ENCODE data around the gene TBXA2R.
A peak's percentile ranks its signal among the peaks of the same experiment; 100 is the strongest.

The TBXA2R gene

DNA sequence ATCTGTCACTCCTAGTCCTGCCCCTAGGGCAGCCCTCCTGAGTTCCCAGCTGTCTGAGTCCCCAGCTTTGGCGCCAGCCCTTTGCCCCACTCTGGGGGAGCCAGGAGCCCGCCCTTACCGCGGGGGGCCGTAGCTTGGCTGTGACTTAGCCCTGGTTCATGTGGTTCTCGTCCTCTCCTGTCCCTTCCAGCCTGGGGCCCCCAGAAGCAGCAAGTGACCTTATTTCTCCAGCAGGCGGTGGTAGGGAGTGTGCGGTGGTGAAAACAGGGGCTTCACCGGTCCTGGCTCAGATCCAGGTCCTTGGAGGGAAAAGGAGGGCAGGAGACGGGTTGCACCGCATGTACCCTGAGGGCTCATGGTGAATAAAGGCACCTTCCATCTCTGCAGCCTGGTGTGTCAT lies 13.5 kb downstream of the TBXA2R start:
- DNase-seq (ENCODE audit: extremely low spot score): no peak
- ChIA-PET CTCF (no interaction called here), POLR2A (no interaction called here)
- no peak for TF ChIP-seq HDGF (IDR thresholded peaks at IDR 0.05; ENCODE audit: borderline replicate concordance)

- POLR2A ChIA-PET: interaction anchor here (1.3 kb wide), 1 partner anchor 16 kb away, joined by 7 read pairs; no protein-coding TSS in a partner anchor
- TF ChIP-seq BHLHE40 (IDR thresholded peaks at IDR 0.05; ENCODE audit: borderline replicate concordance) (no peak), ARNT (IDR thresholded peaks at IDR 0.05) (0 out of 2 replicates have a peak, but pooled peaks have one; percentile 19), SUZ12 (IDR thresholded peaks at IDR 0.05) (no peak), L3MBTL2 (conservative IDR thresholded peaks at IDR 0.05) (no peak)
These were observed 14.6 kb downstream of the TBXA2R start for GRCh38 chr19:3591876-3592613.

GRCh38 chr19:3590991-3591659 lies 15.6 kb downstream of the TBXA2R start:
- no peak for DNase-seq (ENCODE audit: extremely low spot score)
- POLR2A ChIA-PET: interaction anchor here (1.3 to 1.4 kb wide), 2 partner anchors 17 kb away, joined by 4 to 7 read pairs; no protein-coding TSS in a partner anchor
- TF ChIP-seq L3MBTL2 (conservative IDR thresholded peaks at IDR 0.05): no peak
- TF ChIP-seq, protein P1, sequence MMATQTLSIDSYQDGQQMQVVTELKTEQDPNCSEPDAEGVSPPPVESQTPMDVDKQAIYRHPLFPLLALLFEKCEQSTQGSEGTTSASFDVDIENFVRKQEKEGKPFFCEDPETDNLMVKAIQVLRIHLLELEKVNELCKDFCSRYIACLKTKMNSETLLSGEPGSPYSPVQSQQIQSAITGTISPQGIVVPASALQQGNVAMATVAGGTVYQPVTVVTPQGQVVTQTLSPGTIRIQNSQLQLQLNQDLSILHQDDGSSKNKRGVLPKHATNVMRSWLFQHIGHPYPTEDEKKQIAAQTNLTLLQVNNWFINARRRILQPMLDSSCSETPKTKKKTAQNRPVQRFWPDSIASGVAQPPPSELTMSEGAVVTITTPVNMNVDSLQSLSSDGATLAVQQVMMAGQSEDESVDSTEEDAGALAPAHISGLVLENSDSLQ (IDR thresholded peaks at IDR 0.05): no peak
- no peak for TF ChIP-seq SUZ12 (IDR thresholded peaks at IDR 0.05)
- no peak for TF ChIP-seq LEF1 (IDR thresholded peaks at IDR 0.05; ENCODE audit: borderline replicate concordance)
- no peak for TF ChIP-seq FOXK2 (IDR thresholded peaks at IDR 0.05)
- TF ChIP-seq TARDBP (IDR thresholded peaks at IDR 0.05): no peak
- TF ChIP-seq BHLHE40 (IDR thresholded peaks at IDR 0.05; ENCODE audit: borderline replicate concordance): no peak
- TF ChIP-seq SP1 (IDR thresholded peaks at IDR 0.05): no peak
- TF ChIP-seq HDGF (IDR thresholded peaks at IDR 0.05; ENCODE audit: borderline replicate concordance): no peak
- no peak for TF ChIP-seq FOXA1 (IDR thresholded peaks at IDR 0.05)
- TF ChIP-seq CTBP1 (IDR thresholded peaks at IDR 0.05; ENCODE audit: borderline replicate concordance): no peak
- TF ChIP-seq ZNF384 (IDR thresholded peaks at IDR 0.05): no peak
- TF ChIP-seq NFRKB (IDR thresholded peaks at IDR 0.05): no peak
- TF ChIP-seq ARNT (IDR thresholded peaks at IDR 0.05): no peak
- TF ChIP-seq ELF4 (IDR thresholded peaks at IDR 0.05): no peak
- no peak for TF ChIP-seq FOXM1 (IDR thresholded peaks at IDR 0.05; ENCODE audit: borderline replicate concordance)
- CTCF ChIA-PET: interaction anchor here (0.6 to 1.9 kb wide), 2 partner anchors 17 to 112 kb away, joined by 4 read pairs; no protein-coding TSS in a partner anchor

More at GRCh38 chr19:3591876-3592613, 14.6 kb downstream of the TBXA2R start:
- CTCF ChIA-PET: interaction anchor here (0.6 to 1.9 kb wide), 3 partner anchors 16 to 111 kb away, joined by 4 to 5 read pairs (median 4); no protein-coding TSS in a partner anchor
- no peak for DNase-seq (ENCODE audit: extremely low spot score)

GRCh38 chr19:3589949-3590348 lies 16.7 kb downstream of the TBXA2R start:
- CTCF ChIA-PET: no interaction called here
- TF ChIP-seq, protein P1 (IDR thresholded peaks at IDR 0.05): no peak
- no peak for TF ChIP-seq ZNF384 (IDR thresholded peaks at IDR 0.05)
- TF ChIP-seq SP1 (IDR thresholded peaks at IDR 0.05): no peak
- TF ChIP-seq NFRKB (IDR thresholded peaks at IDR 0.05): no peak
- TF ChIP-seq L3MBTL2 (conservative IDR thresholded peaks at IDR 0.05): no peak
- no peak for TF ChIP-seq ARNT (IDR thresholded peaks at IDR 0.05)
- no peak for TF ChIP-seq CTBP1 (IDR thresholded peaks at IDR 0.05; ENCODE audit: borderline replicate concordance)
- no peak for TF ChIP-seq FOXA1 (IDR thresholded peaks at IDR 0.05)
- no peak for TF ChIP-seq TARDBP (IDR thresholded peaks at IDR 0.05)
- no peak for TF ChIP-seq ELF4 (IDR thresholded peaks at IDR 0.05)
- TF ChIP-seq HDGF (IDR thresholded peaks at IDR 0.05; ENCODE audit: borderline replicate concordance): no peak
- TF ChIP-seq LEF1 (IDR thresholded peaks at IDR 0.05; ENCODE audit: borderline replicate concordance): no peak

DNA sequence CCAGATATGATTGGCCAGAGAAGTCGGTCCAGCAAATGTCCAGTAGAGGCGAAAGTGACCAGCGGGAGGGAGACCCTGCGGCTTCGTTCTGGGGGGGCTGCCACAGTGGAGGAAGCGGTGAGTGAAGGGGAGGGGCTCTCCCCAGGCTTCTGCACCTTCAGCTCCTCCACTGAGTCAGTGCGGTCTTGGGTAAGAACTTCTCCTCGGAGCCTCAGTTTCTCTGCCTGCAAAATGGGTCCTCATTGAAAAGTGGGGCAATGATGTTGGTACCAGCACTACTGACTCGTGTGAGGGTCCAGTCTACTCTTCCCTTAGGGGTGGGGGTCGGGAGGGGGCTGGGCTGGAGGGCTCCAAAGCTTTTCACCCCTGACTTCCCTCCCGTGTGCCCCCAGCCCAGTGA lies 17.2 kb downstream of the TBXA2R start:
- TF ChIP-seq, protein P1 (IDR thresholded peaks at IDR 0.05): no peak
- TF ChIP-seq ELF4 (IDR thresholded peaks at IDR 0.05) (no peak), FOXK2 (IDR thresholded peaks at IDR 0.05) (no peak), FOXA1 (IDR thresholded peaks at IDR 0.05) (no peak), TARDBP (IDR thresholded peaks at IDR 0.05) (no peak)
- CTCF ChIA-PET: no interaction called here
- DNase-seq (ENCODE audit: extremely low spot score): no peak
- POLR2A ChIA-PET: no interaction called here

More at GRCh38 chr19:3589949-3590348, 16.7 kb downstream of the TBXA2R start:
- no peak for DNase-seq (ENCODE audit: extremely low spot score)
- POLR2A ChIA-PET: interaction anchor here (1.4 kb wide), 1 partner anchor 16 kb away, joined by 4 read pairs; no protein-coding TSS in a partner anchor

DNA sequence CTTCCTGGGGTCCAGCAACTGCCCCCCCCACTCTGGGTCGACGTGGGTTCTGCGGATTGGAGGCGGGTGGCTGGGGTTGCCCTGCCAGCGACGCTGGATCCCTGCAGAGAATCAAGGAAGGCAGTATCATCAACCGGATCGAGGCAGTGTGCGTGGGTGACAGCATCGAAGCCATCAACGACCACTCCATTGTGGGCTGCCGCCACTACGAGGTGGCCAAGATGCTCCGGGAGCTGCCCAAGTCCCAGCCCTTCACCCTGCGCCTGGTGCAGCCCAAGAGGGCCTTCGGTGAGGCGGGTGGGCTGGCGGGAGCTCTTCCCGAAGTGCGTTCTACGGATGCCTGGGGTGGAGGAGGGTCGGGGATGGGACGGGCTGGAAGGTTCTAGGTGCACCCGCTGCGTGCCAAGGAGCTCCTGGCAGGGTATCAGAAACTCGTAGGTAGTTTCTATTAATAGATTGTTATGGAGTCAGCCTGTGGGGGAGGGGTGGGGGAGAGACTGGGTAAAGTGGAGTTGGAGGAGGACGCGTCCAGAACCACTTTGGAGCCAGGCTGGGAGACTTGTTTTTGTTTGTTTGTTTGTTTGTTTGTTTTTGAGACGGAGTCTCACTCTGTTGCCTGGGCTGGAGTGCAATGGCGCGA lies 19.8 kb downstream of the TBXA2R start:
- no peak for DNase-seq (ENCODE audit: extremely low spot score)

More for the DNA sequence above, 19.8 kb downstream of the TBXA2R start:
- TF ChIP-seq, protein P1 (IDR thresholded peaks at IDR 0.05): no peak
- no peak for TF ChIP-seq L3MBTL2 (conservative IDR thresholded peaks at IDR 0.05)
- no peak for TF ChIP-seq NFRKB (IDR thresholded peaks at IDR 0.05)
- TF ChIP-seq TARDBP (IDR thresholded peaks at IDR 0.05): no peak
- no peak for TF ChIP-seq ZNF384 (IDR thresholded peaks at IDR 0.05)
- no peak for TF ChIP-seq ARNT (IDR thresholded peaks at IDR 0.05)
- ChIA-PET POLR2A (no interaction called here), CTCF (interaction anchor here (1.4 kb wide), 1 partner anchor 13 kb away, joined by 5 read pairs; no protein-coding TSS in a partner anchor)

All from HEK293T (cell line).